ENCODE measurements around the gene UBE2J1. TPM values are rescaled to one million over a fixed set of nuclear protein-coding genes. Genes with fewer than 3 reads are reported as not detected.

Gene UBE2J1
- total RNA-seq, 1 donor from 2014 or later: 20.5 TPM

DNA sequence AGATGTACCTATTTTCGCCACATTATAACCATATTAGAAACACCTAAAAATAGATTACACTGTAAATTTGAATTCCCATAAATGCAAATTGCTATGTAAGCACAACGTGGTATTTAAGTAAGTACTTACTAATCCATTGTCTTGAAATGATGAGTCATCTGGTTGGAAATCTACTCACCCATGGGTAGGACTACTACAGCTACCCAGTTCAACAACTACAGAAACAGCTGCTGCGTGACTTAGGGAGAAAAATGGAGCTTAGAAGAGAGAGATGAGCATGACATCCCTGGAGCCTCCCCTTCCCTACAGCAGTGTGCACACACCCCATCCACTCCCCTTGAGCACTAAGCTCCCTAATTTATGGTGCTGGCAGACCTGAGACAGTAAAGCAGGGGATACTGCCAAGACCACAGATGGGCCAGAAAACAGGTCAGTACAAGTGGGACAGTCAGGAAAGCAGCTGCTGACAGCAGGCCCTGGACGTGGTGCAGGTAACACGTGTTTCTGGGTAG, 32.7 kb upstream of the UBE2J1 start:
- DNase-seq (ENCODE audit: low read depth) (peak; percentile 92), FAIRE-seq (peak; percentile 94)
- Histone ChIP-seq H3K4me3 (ENCODE audit: low read depth, low read length) (no peak overlapping the region), H3K36me3 (ENCODE audit: control insufficient read depth, insufficient read depth, low read length) (no peaks in the 10 kb centered on the region), H3K27me3 (ENCODE audit: control insufficient read depth, insufficient read depth, low read length) (no peaks in the 10 kb centered on the region)
- no peak for TF ChIP-seq CTCF (IDR thresholded peaks at IDR 0.05; ENCODE audit: insufficient read depth, low read length, severe bottlenecking)

DNA sequence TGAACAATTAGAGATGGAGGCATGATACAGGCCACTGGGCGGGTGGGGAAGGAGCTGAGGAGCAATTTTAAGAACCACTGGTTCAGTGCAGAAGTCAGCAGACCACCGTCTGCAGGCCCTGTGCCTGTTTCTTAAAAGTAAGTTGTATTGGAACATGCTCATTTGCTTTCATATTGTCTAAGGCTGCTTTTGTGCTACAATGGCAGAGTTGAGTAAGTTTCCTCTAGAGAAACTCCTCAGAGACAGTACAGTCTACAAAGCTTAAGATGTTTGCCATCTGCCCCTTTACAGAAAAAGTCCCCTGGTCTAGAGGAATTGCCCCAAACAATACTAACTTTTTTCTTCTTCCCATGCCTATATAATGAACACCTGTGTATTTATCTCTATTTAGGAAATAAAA, 28.5 kb upstream of the UBE2J1 start:
- DNase-seq (ENCODE audit: low read depth) (no peak), FAIRE-seq (no peak)
- no peaks in the 10 kb centered on the region for H3K36me3 ChIP-seq (ENCODE audit: control insufficient read depth, insufficient read depth, low read length)
- no peak for TF ChIP-seq CTCF (IDR thresholded peaks at IDR 0.05; ENCODE audit: insufficient read depth, low read length, severe bottlenecking)
- no peaks in the 10 kb centered on the region for H3K27me3 ChIP-seq (ENCODE audit: control insufficient read depth, insufficient read depth, low read length)
- H3K4me3 ChIP-seq (ENCODE audit: low read depth, low read length): no peak overlapping the region

GRCh38 chr6:89379281-89379680, 26.8 kb upstream of the UBE2J1 start:
- no peak overlapping the region for H3K4me3 ChIP-seq (ENCODE audit: low read depth, low read length)
- no peaks in the 10 kb centered on the region for H3K36me3 ChIP-seq (ENCODE audit: control insufficient read depth, insufficient read depth, low read length)
- no peak for TF ChIP-seq CTCF (IDR thresholded peaks at IDR 0.05; ENCODE audit: insufficient read depth, low read length, severe bottlenecking)
- no peaks in the 10 kb centered on the region for H3K27me3 ChIP-seq (ENCODE audit: control insufficient read depth, insufficient read depth, low read length)
- FAIRE-seq (no peak), DNase-seq (ENCODE audit: low read depth) (no peak)

GRCh38 chr6:89378628-89379027, 26.1 kb upstream of the UBE2J1 start:
- no peak for TF ChIP-seq CTCF (IDR thresholded peaks at IDR 0.05; ENCODE audit: insufficient read depth, low read length, severe bottlenecking)
- Histone ChIP-seq H3K36me3 (ENCODE audit: control insufficient read depth, insufficient read depth, low read length) (no peaks in the 10 kb centered on the region), H3K27me3 (ENCODE audit: control insufficient read depth, insufficient read depth, low read length) (no peaks in the 10 kb centered on the region), H3K4me3 (ENCODE audit: low read depth, low read length) (no peak overlapping the region)
- FAIRE-seq (no peak), DNase-seq (ENCODE audit: low read depth) (no peak)

DNA sequence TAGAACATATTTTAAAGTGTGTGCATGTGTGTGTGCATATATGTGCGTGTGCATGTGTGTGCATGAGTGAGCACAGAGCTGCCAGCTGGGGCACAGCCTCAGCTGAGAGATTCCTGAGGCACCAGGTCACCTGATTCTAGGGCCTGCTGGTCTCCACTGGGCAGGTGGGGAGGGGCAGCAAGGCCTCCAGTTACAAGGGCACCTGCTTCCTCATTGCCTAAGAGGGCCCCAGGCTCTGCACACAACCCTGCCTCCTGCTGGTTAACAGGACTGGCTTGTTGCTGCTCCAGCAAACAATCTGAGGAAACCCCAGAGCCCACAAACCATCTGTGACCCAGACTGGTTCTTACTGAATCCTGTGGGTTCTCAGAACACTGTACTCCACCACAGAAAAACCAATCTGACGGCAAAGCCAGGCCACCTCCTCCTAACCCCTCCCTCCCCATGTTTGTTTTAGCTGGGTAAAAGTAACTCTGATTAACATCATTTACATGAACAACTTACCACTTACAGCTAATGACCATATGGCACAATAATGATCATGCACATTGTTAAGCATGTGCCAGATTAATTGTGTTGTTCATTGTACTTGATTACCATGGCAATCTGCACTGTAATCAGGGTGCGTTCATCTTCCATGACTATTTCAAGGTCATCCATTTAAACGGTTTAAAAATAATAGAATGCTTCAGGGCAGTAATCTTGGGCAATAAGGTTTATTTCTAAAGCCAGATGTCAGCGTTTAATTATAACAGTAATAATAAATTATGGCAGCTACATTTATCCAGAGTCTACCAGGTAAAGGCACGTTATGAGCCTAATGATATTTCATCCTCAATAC, 23.1 kb upstream of the UBE2J1 start:
- Histone ChIP-seq H3K27me3 (ENCODE audit: control insufficient read depth, insufficient read depth, low read length) (no peaks in the 10 kb centered on the region), H3K36me3 (ENCODE audit: control insufficient read depth, insufficient read depth, low read length) (no peaks in the 10 kb centered on the region), H3K4me3 (ENCODE audit: low read depth, low read length) (no peak overlapping the region)
- DNase-seq (ENCODE audit: low read depth) (peak; percentile 60), FAIRE-seq (no peak)
- peak; percentile 69 for TF ChIP-seq CTCF (IDR thresholded peaks at IDR 0.05; ENCODE audit: insufficient read depth, low read length, severe bottlenecking)

All from bronchial epithelial cell (primary cell).